CD4-positive, alpha-beta T cell (primary cell): ENCODE data around the gene STOM. TPM values are rescaled to one million over a fixed set of nuclear protein-coding genes. Genes with fewer than 3 reads are reported as not detected.

Experiments
- ATAC-seq: fragments of 200-7000 bp; cut with Tn5 transposase; one replicate; pipeline ENCODE4 v1.10.0; 2022; ENCODE audit warnings: mild to moderate bottlenecking; ENCODE audit not compliant: poor library complexity
- CTCF ChIA-PET: fragments of 350-600 bp; sonication (Branson Sonifier 250); formaldehyde crosslinking; loops from one replicate; lab custom pipeline; 2021; ENCODE audit warnings: antibody characterized with exemption, inconsistent platforms; lab: Charles Lee
- POLR2A ChIA-PET: fragments of 350-600 bp; sonication (Branson Sonifier 250); formaldehyde crosslinking; loops from one replicate; lab custom pipeline; 2021; ENCODE audit warnings: antibody characterized with exemption, inconsistent platforms; lab: Charles Lee
- DNase-seq, 14 experiments: peaks; one replicate each; pipeline ENCODE4 v3.0.0-alpha.2; 2013 to 2020; ENCODE audit warnings: mixed read lengths in 2 of 14
- H3K27ac ChIP-seq, 2 donors: one replicate each; pipeline versions ENCODE4 v1.5.1 to v1.7.0; 2013; ENCODE audit warnings: low read length in 2 of 2, low read depth in 1 of 2, mild to moderate bottlenecking in 1 of 2
- H3K27me3 ChIP-seq, 2 experiments: 1 replicate in 1 of 2; 2 replicates in 1 of 2; pipeline versions ENCODE4 v1.6.1 to v1.7.0; 2013; ENCODE audit warnings: low read length in 2 of 2, control low read depth in 1 of 2, mild to moderate bottlenecking in 1 of 2, moderate library complexity in 1 of 2; ENCODE audit not compliant: insufficient read depth in 2 of 2, control insufficient read depth in 1 of 2
- H3K36me3 ChIP-seq: one replicate; pipeline ENCODE4 v1.6.1; 2013; ENCODE audit warnings: low read length, control low read depth; ENCODE audit not compliant: insufficient read depth
- H3K4me1 ChIP-seq: one replicate; pipeline ENCODE4 v1.6.1; 2013; ENCODE audit warnings: low read length, control low read depth; ENCODE audit not compliant: insufficient read depth
- H3K4me3 ChIP-seq: one replicate; pipeline ENCODE4 v1.5.1; 2013; ENCODE audit warnings: mild to moderate bottlenecking, low read length, moderate library complexity
- H3K9me3 ChIP-seq, 2 experiments: 1 replicate in 1 of 2; 2 replicates in 1 of 2; pipeline versions ENCODE4 v1.6.1 to v1.7.0; 2013; ENCODE audit warnings: low read length in 2 of 2, mild to moderate bottlenecking in 2 of 2, control low read depth in 1 of 2, moderate library complexity in 1 of 2; ENCODE audit not compliant: control insufficient read depth in 1 of 2, insufficient read depth in 1 of 2
- H3K27ac Mint-ChIP-seq: one replicate; pipeline ENCODE4 v1.8.0; 2020; ENCODE audit warnings: mixed read lengths
- H3K27me3 Mint-ChIP-seq: one replicate; pipeline ENCODE4 v1.8.0; 2021; ENCODE audit warnings: mixed read lengths
- H3K36me3 Mint-ChIP-seq: one replicate; pipeline ENCODE4 v1.8.0; 2021; ENCODE audit warnings: low read depth, mixed read lengths
- H3K4me1 Mint-ChIP-seq: one replicate; pipeline ENCODE4 v1.8.0; 2021; ENCODE audit warnings: low read depth, mixed read lengths
- H3K4me3 Mint-ChIP-seq: one replicate; pipeline ENCODE4 v1.8.0; 2020; ENCODE audit warnings: mild to moderate bottlenecking, mixed read lengths
- H3K9me3 Mint-ChIP-seq: one replicate; pipeline ENCODE4 v1.8.0; 2020; ENCODE audit warnings: mixed read lengths
- CTCF ChIP-seq: fragments of 200-600 bp; IDR thresholded peaks from one replicate; pipeline ENCODE4 v1.8.0; 2022; ENCODE audit warnings: antibody characterized with exemption, mild to moderate bottlenecking
- intact Hi-C, 2 experiments: fragments of 100-400 bp; cut with DNase I in 1 of 2; cut with micrococcal nuclease in 1 of 2; formaldehyde crosslinking; loops; one replicate each; pipeline versions ENCODE4 v1.15.1 to v1.9.0; 2023 to 2025; cut with DNase I, micrococcal nuclease
- total RNA-seq, 174 experiments: library from RNA in 2 of 174; stranded (reverse) in 2 of 174; gene quantifications; one replicate each; pipeline ENCODE4 v1.2.3 and lab custom pipeline; 2021 to 2026

STOM gene
- total RNA-seq, 2 experiments from 2014 or later, result 26.1 to 27.9 TPM

GRCh38 chr9:121328476-121328875 is 41.6 kb downstream of the STOM start:
- ATAC-seq (no peak), DNase-seq (no peak)
- H3K27ac Mint-ChIP-seq, result no peak overlapping the region
- no peaks in the 10 kb centered on the region for H3K36me3 Mint-ChIP-seq
- intact Hi-C loops, result no loop called here
- TF ChIP-seq CTCF, result no peak
- H3K9me3 Mint-ChIP-seq, result no peaks in the 10 kb centered on the region
- ChIA-PET CTCF (interaction anchor here (1.7 kb wide), 1 partner anchor 8 kb away, joined by 5 read pairs; no protein-coding TSS in a partner anchor), POLR2A (no interaction called here)
- Histone ChIP-seq H3K9me3 (no peaks in the 10 kb centered on the region), H3K4me3 (no peak overlapping the region), H3K4me1 (peaks cover 2% of the 10 kb centered on the region), H3K27ac (no peak overlapping the region), H3K36me3 (peaks cover 4% of the 10 kb centered on the region), H3K27me3 (no peaks in the 10 kb centered on the region)
- H3K4me3 Mint-ChIP-seq, result no peak overlapping the region
- H3K4me1 Mint-ChIP-seq, result no peaks in the 10 kb centered on the region
- H3K27me3 Mint-ChIP-seq, result no peaks in the 10 kb centered on the region

GRCh38 chr9:121326901-121327613 is 43.0 kb downstream of the STOM start:
- Mint-ChIP-seq H3K27me3 (no peaks in the 10 kb centered on the region), H3K27ac (no peak overlapping the region), H3K36me3 (no peaks in the 10 kb centered on the region), H3K4me3 (no peak overlapping the region), H3K9me3 (no peaks in the 10 kb centered on the region), H3K4me1 (peaks cover 9% of the 10 kb centered on the region)
- peaks cover 4% of the 10 kb centered on the region for H3K36me3 ChIP-seq
- ChIA-PET POLR2A (no interaction called here), CTCF (no interaction called here)
- intact Hi-C loops, result no loop called here
- H3K9me3 ChIP-seq, result no peaks in the 10 kb centered on the region
- H3K27me3 ChIP-seq, result no peaks in the 10 kb centered on the region
- H3K27ac ChIP-seq, result no peak overlapping the region
- TF ChIP-seq CTCF, result no peak
- peaks cover 10% of the 10 kb centered on the region for H3K4me1 ChIP-seq
- no peak for DNase-seq
- ATAC-seq, result no peak
- H3K4me3 ChIP-seq, result no peak overlapping the region

- Histone ChIP-seq H3K4me3 (no peak overlapping the region), H3K36me3 (peaks cover 4% of the 10 kb centered on the region), H3K4me1 (peaks cover 12% of the 10 kb centered on the region), H3K27me3 (no peaks in the 10 kb centered on the region), H3K9me3 (no peaks in the 10 kb centered on the region), H3K27ac (no peak overlapping the region)
- Mint-ChIP-seq H3K9me3 (no peaks in the 10 kb centered on the region), H3K27ac (no peak overlapping the region), H3K4me3 (no peak overlapping the region), H3K36me3 (no peaks in the 10 kb centered on the region), H3K27me3 (no peaks in the 10 kb centered on the region), H3K4me1 (peaks cover 12% of the 10 kb centered on the region)
- ChIA-PET CTCF (no interaction called here), POLR2A (no interaction called here)
- TF ChIP-seq CTCF, result no peak
- DNase-seq (no peak), ATAC-seq (no peak)
- intact Hi-C loops, result no loop called here
Measured at GRCh38 chr9:121326130-121326838, 43.8 kb downstream of the STOM start.
